Measurements from ENCODE around the gene SCGB3A1.

SCGB3A1 gene

DNA sequence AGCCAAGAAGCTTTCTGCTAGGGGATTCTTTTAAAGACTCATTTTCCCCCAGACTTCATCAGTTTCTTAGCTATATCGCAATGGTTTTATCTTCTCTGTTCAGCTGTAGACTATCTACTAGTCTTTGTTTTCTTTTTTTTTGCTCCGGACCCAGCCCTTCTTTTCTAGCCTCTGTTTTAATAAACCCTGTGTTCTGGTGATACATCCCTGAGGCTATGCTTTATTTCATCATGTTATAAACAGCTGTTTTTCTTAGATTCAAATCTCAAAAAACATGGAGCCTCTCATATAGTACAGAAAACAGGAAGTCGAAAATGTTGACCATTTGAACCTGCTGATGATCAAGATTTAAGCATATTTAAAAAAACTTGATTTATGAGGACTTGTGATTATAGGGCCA is 37.8 kb downstream of the SCGB3A1 start:
- TF ChIP-seq POLR2AphosphoS5 (IDR thresholded peaks at IDR 0.05; ENCODE audit: low read depth, low read length) (no peak), SIN3A (IDR thresholded peaks at IDR 0.05; ENCODE audit: borderline replicate concordance, insufficient read depth, low read length) (no peak), FOXP2 (optimal IDR thresholded peaks at IDR 0.05; ENCODE audit: borderline replicate concordance, extremely low read depth, extremely low read length, insufficient read depth) (no peak), TAF1 (IDR thresholded peaks at IDR 0.05; ENCODE audit: borderline replicate concordance, insufficient read depth, low read length) (no peak)
- TF ChIP-seq, protein P1, sequence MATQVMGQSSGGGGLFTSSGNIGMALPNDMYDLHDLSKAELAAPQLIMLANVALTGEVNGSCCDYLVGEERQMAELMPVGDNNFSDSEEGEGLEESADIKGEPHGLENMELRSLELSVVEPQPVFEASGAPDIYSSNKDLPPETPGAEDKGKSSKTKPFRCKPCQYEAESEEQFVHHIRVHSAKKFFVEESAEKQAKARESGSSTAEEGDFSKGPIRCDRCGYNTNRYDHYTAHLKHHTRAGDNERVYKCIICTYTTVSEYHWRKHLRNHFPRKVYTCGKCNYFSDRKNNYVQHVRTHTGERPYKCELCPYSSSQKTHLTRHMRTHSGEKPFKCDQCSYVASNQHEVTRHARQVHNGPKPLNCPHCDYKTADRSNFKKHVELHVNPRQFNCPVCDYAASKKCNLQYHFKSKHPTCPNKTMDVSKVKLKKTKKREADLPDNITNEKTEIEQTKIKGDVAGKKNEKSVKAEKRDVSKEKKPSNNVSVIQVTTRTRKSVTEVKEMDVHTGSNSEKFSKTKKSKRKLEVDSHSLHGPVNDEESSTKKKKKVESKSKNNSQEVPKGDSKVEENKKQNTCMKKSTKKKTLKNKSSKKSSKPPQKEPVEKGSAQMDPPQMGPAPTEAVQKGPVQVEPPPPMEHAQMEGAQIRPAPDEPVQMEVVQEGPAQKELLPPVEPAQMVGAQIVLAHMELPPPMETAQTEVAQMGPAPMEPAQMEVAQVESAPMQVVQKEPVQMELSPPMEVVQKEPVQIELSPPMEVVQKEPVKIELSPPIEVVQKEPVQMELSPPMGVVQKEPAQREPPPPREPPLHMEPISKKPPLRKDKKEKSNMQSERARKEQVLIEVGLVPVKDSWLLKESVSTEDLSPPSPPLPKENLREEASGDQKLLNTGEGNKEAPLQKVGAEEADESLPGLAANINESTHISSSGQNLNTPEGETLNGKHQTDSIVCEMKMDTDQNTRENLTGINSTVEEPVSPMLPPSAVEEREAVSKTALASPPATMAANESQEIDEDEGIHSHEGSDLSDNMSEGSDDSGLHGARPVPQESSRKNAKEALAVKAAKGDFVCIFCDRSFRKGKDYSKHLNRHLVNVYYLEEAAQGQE (IDR thresholded peaks at IDR 0.05; ENCODE audit: insufficient read depth in 1 of 2, low read depth in 2 of 2, low read length in 2 of 2): no peak

GRCh38 chr5:180548563-180548962 is 42.7 kb downstream of the SCGB3A1 start:
- no peak for TF ChIP-seq SIN3A (IDR thresholded peaks at IDR 0.05; ENCODE audit: borderline replicate concordance, insufficient read depth, low read length)
- TF ChIP-seq FOXP2 (optimal IDR thresholded peaks at IDR 0.05; ENCODE audit: borderline replicate concordance, extremely low read depth, extremely low read length, insufficient read depth): no peak
- TF ChIP-seq POLR2AphosphoS5 (IDR thresholded peaks at IDR 0.05; ENCODE audit: low read depth, low read length): no peak
- TF ChIP-seq TAF1 (IDR thresholded peaks at IDR 0.05; ENCODE audit: borderline replicate concordance, insufficient read depth, low read length): no peak
- TF ChIP-seq, protein P1 (IDR thresholded peaks at IDR 0.05; ENCODE audit: insufficient read depth in 1 of 2, low read depth in 2 of 2, low read length in 2 of 2): no peak

DNA sequence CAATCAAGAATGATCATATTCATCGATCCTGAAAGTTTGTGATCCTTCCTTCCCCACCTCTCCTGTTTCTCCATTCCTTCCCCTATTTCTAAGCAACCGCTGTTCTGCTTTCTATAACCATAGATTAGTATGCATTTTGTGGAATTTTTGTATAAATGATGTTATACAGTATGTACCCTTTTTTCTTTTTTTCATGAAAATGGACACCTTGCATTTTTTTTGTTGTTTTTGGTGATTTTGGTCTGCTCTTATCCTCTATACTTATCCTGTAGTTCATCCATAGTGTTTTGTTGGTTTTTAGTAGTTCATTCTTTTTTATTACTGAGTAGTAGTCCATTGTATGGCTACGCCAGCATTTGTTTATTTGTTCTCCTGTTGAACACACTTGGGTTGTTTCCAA is 46.1 kb downstream of the SCGB3A1 start:
- TF ChIP-seq FOXP2 (optimal IDR thresholded peaks at IDR 0.05; ENCODE audit: borderline replicate concordance, extremely low read depth, extremely low read length, insufficient read depth) (no peak), POLR2AphosphoS5 (IDR thresholded peaks at IDR 0.05; ENCODE audit: low read depth, low read length) (no peak), SIN3A (IDR thresholded peaks at IDR 0.05; ENCODE audit: borderline replicate concordance, insufficient read depth, low read length) (no peak), TAF1 (IDR thresholded peaks at IDR 0.05; ENCODE audit: borderline replicate concordance, insufficient read depth, low read length) (no peak)
- TF ChIP-seq, protein P1 (IDR thresholded peaks at IDR 0.05; ENCODE audit: insufficient read depth in 1 of 2, low read depth in 2 of 2, low read length in 2 of 2): no peak

DNA sequence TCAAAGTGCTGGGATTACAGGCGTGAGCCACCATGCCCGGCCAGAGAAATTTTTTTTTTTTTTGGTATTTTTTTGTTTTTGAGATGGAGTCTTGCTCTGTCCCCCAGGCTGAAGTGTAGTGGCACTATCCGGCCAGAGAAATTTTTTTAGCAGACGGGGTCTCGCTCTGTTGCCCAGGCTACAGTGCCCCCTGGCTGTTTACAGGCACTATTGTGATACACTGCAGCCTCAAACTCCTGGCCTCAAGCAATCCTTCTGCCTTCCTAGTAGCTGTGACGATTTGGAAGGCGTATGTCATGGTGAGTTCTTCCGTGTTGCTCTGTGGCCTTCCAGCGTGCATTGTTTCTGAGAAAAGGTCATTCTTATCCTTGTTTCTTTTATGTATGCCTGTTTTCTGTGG is 49.6 kb downstream of the SCGB3A1 start:
- TF ChIP-seq FOXP2 (optimal IDR thresholded peaks at IDR 0.05; ENCODE audit: borderline replicate concordance, extremely low read depth, extremely low read length, insufficient read depth): no peak
- no peak for TF ChIP-seq TAF1 (IDR thresholded peaks at IDR 0.05; ENCODE audit: borderline replicate concordance, insufficient read depth, low read length)
- TF ChIP-seq POLR2AphosphoS5 (IDR thresholded peaks at IDR 0.05; ENCODE audit: low read depth, low read length): no peak
- TF ChIP-seq, protein P1 (IDR thresholded peaks at IDR 0.05; ENCODE audit: insufficient read depth in 1 of 2, low read depth in 2 of 2, low read length in 2 of 2): no peak
- no peak for TF ChIP-seq SIN3A (IDR thresholded peaks at IDR 0.05; ENCODE audit: borderline replicate concordance, insufficient read depth, low read length)

All from PFSK-1 (cell line).